Ammon's horn (tissue), 1 donor: ENCODE results near the gene PDZD2.
"Not testable (repeated sequence)": the region's sequence is repeated elsewhere in the genome, so short reads cannot be mapped to it uniquely, and the experiment has no call there.

Experiments
- DNase-seq: peaks from one replicate; pipeline ENCODE4 v3.0.0-alpha.2; 2016; ENCODE audit warnings: low spot score

Gene PDZD2

DNA sequence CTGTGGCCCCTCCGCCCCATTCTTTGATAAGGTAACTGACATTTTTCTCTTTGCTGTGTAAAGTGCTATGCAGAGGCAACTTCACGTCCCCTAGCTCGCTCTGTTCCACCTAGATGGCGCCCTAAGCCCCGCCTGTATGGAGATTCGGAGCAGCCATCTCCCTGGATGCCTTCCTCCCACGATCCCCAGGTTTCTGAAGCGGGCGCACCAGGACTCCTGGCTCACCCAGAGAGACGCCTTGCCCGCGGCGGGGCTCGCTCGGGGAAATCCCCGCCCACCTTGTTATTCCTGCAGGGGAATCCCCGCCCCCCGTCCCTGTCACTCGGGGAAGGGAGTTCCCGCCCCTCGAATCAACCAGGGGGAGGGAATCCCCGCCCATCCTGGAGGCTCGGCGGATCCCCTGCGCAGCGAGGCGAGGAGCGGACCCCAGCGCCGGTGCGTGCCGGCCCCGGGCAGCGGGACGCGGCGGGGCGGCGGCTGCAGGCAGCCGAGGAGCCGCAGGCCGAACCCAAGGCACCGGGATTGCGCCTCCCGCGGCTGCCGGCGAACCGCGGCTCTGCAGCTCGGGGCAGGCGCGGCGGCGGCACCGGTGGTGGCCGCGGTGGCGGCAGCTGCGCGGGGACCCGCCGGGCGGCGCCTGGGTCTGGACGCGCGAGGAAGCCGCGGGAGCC lies at the start of gene PDZD2:
PDZD2 (plus strand) TSS at position 384 of the 671 bp plus-strand sequence.
- peak; percentile 88 for DNase-seq

GRCh38 chr5:31593665-31594064 lies 45.3 kb upstream of the PDZD2 start:
- no peak for DNase-seq

GRCh38 chr5:31596354-31596753 lies 42.6 kb upstream of the PDZD2 start:
- DNase-seq, result no peak

GRCh38 chr5:31598640-31599611 lies 40.0 kb upstream of the PDZD2 start:
- DNase-seq, result no peak

DNA sequence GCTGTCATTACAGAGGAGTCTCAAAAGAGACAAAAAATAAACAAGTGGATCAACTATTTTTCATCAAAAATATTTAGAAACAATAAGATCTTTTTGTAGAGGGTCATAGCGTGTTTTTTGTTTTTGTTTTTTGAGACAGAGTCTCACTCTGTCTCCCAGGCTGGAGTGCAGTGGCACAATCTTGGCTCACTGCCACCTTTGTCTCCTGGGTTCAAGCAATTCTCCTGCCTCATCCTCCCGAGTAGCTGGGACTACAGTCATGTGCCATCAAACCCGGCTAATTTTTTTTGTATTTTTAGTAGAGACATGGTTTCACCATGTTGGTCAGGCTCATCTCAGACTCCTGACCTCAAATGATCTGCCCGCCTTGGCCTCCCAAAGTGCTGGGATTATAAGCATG lies 36.6 kb upstream of the PDZD2 start:
- not testable (repeated sequence) for DNase-seq

DNA sequence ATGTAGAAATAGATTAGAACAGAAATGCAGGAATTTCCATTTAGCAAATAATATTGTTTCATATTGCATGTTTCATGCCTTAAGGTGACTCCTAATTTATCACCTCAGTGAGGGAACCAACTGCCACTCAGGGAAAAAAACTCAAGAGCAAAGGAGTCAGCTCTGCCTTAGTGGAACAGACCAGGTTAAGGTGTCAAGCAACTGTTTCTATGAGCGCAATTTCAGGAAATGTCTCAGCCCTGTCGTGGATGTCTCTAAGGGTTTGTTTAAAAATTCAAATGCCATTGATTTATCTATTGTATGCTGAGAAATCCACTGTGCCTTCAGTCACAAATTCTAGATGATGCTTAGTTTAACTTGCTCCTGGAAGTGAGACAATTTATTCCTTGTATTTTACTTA lies 34.7 kb upstream of the PDZD2 start:
- no peak for DNase-seq

GRCh38 chr5:31604644-31605043 lies 34.3 kb upstream of the PDZD2 start:
- DNase-seq, result no peak

- peak; percentile 47 for DNase-seq
Observed at GRCh38 chr5:31605920-31606319, 33.0 kb upstream of the PDZD2 start.

- no peak for DNase-seq
Observed at GRCh38 chr5:31607546-31607945, 31.4 kb upstream of the PDZD2 start.

DNA sequence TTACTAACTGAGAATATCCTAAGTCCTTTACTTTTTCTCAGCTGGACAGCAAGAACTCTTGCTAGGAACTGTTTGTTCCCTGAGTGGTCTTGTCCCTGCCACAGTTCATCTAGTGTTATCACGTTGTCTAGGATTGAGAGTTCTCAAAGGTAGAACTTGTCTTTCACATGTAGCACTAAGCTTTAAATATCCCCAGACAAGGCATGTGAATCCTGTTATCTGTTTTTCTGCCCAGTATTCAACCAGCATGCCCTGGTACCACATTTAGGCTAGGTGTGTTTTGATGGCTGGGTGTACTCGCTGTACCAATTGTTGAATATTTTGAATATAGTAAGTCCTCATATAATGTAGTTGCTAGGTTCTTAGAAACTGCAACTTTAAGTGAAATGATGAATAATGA lies 27.9 kb upstream of the PDZD2 start:
- DNase-seq, result no peak

- no peak for DNase-seq
Observed at GRCh38 chr5:31613651-31614050, 25.3 kb upstream of the PDZD2 start.

DNA sequence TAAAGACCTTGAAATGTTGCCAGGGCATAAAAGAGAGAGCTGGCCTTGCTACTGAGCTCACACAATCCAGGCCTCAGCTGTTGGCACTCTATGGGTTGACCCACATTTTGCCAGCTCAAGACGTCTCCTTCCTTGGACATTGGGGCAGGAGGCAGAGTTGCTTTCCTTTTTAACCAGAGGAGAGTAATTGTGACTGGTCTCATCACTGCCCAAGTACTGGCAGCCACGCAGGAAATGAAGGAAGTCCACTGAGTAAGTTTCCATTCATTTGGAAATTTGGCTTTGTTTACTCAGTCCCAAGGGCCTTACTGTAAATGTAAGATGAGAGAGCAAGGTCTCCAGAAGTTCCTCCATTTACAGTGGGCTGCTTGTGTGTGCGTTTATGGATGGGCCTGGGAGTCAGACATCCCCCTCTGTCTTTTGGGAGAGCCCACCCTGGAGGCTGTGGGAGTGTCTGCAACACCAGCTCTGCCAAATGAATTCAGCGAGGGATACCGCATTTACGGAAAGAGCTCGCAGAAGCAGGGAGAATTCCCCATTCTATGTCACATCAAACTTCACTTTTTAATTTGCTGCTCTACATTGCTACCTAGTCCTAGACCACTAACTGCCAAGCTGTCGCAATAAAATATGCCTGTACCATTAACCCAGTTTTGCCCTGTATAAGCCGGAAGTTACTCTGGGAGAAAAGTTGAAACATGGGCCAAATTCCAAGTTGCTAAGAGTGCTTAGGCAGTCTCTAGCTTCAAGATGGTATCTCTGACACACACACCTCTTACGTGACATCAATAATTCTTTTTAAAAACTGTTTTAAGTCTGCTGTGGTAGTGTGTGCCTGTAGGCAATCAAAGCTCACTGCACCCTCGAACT lies 24.5 kb upstream of the PDZD2 start:
- no peak for DNase-seq

GRCh38 chr5:31617867-31618266 lies 21.1 kb upstream of the PDZD2 start:
- DNase-seq, result no peak

- no peak for DNase-seq
Observed at GRCh38 chr5:31620026-31620425, 18.9 kb upstream of the PDZD2 start.

DNA sequence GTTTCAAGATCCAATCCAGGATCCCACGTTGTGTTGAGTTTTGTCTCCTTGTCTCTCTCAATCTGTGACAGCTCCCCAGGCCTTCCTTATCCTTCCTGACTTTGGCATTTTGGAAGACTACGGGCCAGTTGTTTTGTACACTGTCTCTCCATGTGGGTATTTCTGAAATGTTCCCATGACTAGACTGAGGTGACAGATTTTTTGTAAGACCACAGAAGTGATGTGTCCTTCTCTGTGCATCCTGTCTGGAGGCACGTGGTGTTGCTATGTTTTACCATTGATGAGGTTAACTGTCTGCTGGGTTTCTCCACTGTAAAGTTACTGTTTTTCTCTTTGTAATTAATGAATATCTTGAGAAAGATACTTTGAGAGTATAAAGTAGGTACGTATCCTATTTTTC lies 15.7 kb upstream of the PDZD2 start:
- DNase-seq, result no peak

- no peak for DNase-seq
Observed at GRCh38 chr5:31625394-31625793, 13.5 kb upstream of the PDZD2 start.

DNA sequence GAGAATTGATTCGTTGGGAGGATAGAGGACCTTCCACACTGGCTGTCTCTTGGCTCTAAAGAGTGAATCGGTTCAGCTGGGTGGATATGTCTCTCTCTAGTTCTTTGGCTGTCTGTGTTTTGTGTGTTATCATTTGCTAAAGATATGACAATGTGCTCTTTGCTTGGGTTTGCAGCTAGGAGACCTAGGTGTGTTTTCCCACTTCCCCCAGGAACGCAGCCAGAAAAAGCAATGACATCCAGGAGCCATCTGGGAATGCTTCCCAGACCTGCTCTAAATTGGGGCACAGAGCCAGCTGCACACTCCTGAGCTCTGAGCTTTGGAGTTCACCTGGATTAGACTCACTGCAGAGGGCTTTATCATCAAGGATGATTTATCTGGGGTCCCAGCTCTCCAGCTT lies 12.8 kb upstream of the PDZD2 start:
- no peak for DNase-seq

DNA sequence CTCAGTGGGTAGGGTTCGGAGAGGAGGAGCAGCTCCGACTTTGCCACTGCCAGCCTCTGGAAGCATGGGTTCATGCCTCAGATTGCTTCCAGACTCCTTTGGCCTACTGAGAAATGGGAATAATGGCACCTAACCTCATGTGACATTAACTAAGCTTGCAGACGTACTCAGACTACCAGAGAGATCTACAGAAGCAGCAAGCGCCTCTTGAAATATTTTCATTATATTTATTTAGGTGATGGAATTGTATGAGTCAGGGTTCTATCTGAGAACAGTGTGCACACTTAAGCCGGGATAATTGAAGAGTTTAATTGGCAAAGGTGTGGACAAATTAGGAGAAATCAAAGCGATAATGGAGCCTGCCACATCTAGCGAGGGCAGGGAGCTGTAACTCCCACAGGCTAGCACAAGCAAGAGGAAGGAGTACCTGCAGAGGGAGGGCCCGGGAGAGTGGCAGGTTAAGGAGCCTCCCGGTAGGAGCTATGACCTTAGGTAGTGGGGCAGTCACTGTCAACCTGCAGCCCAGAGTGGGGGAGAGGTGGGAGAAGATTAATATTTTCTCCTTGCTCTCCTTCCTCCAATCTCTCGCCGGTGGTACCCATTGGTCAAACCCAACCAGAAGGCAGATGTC lies 12.2 kb upstream of the PDZD2 start:
- no peak for DNase-seq

DNA sequence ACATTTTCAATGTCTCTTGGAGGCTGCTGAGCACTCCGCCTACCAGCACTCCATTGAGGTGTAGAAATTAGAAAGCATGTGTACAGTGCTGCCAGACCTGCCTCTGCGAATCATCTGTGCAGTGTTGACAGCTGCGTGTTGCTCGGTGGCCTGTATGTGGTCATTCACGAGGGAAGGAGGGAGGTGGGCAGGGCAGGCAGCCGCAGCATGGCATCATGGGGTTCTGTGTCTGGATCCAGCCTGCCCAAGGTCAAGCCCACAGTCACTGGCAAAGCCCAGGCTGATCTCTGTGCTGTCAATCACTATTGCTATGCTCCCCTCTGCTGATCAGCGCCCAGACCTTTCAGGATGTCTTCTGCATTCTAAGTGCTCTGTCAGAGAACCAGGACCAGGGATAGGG lies 8.0 kb upstream of the PDZD2 start:
- no peak for DNase-seq

GRCh38 chr5:31632460-31632859 lies 6.5 kb upstream of the PDZD2 start:
- no peak for DNase-seq

DNA sequence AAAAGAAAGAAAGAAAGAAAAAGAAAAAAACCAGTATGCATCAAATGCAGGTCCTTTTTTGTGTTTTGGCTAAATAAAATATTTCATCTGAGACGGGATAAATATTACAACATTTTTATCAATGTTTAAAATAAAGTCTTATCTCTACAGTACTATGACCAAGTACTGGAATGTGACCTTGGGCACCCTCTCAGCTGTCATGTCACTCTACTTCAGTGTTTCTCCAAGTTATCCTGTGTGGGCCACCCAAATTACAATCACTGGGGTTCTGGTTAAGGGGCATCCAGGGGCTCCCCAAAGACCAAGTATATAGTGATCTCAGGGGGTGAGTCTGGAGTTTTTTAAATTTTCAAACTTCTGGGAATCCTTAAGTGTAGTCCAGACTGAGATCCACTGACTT lies 3.5 kb upstream of the PDZD2 start:
- DNase-seq, result no peak

DNA sequence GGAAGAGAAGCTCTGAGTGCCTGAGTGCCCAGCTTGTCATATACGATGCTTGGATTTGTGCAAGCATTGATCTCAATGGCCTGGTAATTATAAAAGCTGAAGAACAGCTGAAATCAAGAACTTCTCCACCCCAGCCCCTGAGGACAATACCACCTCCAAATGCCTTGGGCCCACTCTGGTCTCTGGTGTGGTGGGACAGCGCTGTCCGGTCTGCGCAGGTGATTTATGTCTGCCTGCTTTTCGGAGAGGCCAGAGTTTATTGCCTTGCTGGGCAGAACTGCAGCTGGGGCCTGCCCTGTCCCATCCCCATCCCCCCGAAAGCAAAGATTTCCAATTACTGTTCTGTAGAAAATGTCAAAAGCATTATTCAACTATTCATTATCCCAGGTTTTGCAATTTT lies 1.1 kb upstream of the PDZD2 start:
- no peak for DNase-seq
